ENCODE measurements around the gene OTOF.

Gene OTOF

GRCh38 chr2:26477911-26478253, at the start of gene OTOF:
TSS of gene OTOF (minus strand) at chr2:26478124.
- Histone ChIP-seq H3K79me2 (no peaks in the 10 kb centered on the region), H3K9me3 (ENCODE audit: control insufficient read depth, low read length) (no peaks in the 10 kb centered on the region), H3K27ac (no peak within 1 kb of the TSS), H3K36me3 (ENCODE audit: control insufficient read depth, insufficient read depth, low read length) (no peaks in the 10 kb centered on the region), H2AFZ (no peak within 1 kb of the TSS), H3K4me2 (ENCODE audit: low read length) (no peak within 1 kb of the TSS), H3K9ac (no peak within 1 kb of the TSS), H3K4me3 (ENCODE audit: low read depth, low read length) (no peak within 1 kb of the TSS), H3K4me1 (no peaks in the 10 kb centered on the region), H3K27me3 (ENCODE audit: control insufficient read depth, insufficient read depth, low read length) (no peaks in the 10 kb centered on the region)
- no peak for TF ChIP-seq CTCF (IDR thresholded peaks at IDR 0.05)

- TF ChIP-seq CTCF (IDR thresholded peaks at IDR 0.05) = no peak
- no peak overlapping the region for H3K9ac ChIP-seq
- no peaks in the 10 kb centered on the region for H3K27me3 ChIP-seq (ENCODE audit: control insufficient read depth, insufficient read depth, low read length)
- no peak overlapping the region for H2AFZ ChIP-seq
- H3K9me3 ChIP-seq (ENCODE audit: control insufficient read depth, low read length) = no peaks in the 10 kb centered on the region
- H3K4me1 ChIP-seq = no peaks in the 10 kb centered on the region
- H3K27ac ChIP-seq = no peak overlapping the region
- no peaks in the 10 kb centered on the region for H3K36me3 ChIP-seq (ENCODE audit: control insufficient read depth, insufficient read depth, low read length)
- H3K4me2 ChIP-seq (ENCODE audit: low read length) = no peak overlapping the region
- H3K4me3 ChIP-seq (ENCODE audit: low read depth, low read length) = no peak overlapping the region
- H3K79me2 ChIP-seq = no peaks in the 10 kb centered on the region
Observed at GRCh38 chr2:26526589-26526988, 48.7 kb upstream of the OTOF start.

GRCh38 chr2:26526105-26526504, 48.2 kb upstream of the OTOF start:
- Histone ChIP-seq H3K4me2 (ENCODE audit: low read length) (no peak overlapping the region), H3K79me2 (no peaks in the 10 kb centered on the region), H3K4me3 (ENCODE audit: low read depth, low read length) (no peak overlapping the region), H3K4me1 (no peaks in the 10 kb centered on the region), H2AFZ (no peak overlapping the region), H3K27me3 (ENCODE audit: control insufficient read depth, insufficient read depth, low read length) (no peaks in the 10 kb centered on the region), H3K36me3 (ENCODE audit: control insufficient read depth, insufficient read depth, low read length) (no peaks in the 10 kb centered on the region), H3K27ac (no peak overlapping the region), H3K9ac (no peak overlapping the region), H3K9me3 (ENCODE audit: control insufficient read depth, low read length) (no peaks in the 10 kb centered on the region)
- no peak for TF ChIP-seq CTCF (IDR thresholded peaks at IDR 0.05)

GRCh38 chr2:26523750-26524149, 45.8 kb upstream of the OTOF start:
- no peak overlapping the region for H3K27ac ChIP-seq
- H3K27me3 ChIP-seq (ENCODE audit: control insufficient read depth, insufficient read depth, low read length) = no peaks in the 10 kb centered on the region
- no peaks in the 10 kb centered on the region for H3K9me3 ChIP-seq (ENCODE audit: control insufficient read depth, low read length)
- H3K4me3 ChIP-seq (ENCODE audit: low read depth, low read length) = no peak overlapping the region
- no peak overlapping the region for H3K9ac ChIP-seq
- H3K79me2 ChIP-seq = no peaks in the 10 kb centered on the region
- no peak overlapping the region for H3K4me2 ChIP-seq (ENCODE audit: low read length)
- H2AFZ ChIP-seq = no peak overlapping the region
- no peaks in the 10 kb centered on the region for H3K36me3 ChIP-seq (ENCODE audit: control insufficient read depth, insufficient read depth, low read length)
- no peak for TF ChIP-seq CTCF (IDR thresholded peaks at IDR 0.05)
- H3K4me1 ChIP-seq = no peaks in the 10 kb centered on the region

- H2AFZ ChIP-seq = no peak overlapping the region
- no peak overlapping the region for H3K4me3 ChIP-seq (ENCODE audit: low read depth, low read length)
- TF ChIP-seq CTCF (IDR thresholded peaks at IDR 0.05) = no peak
- no peak overlapping the region for H3K9ac ChIP-seq
- no peaks in the 10 kb centered on the region for H3K27me3 ChIP-seq (ENCODE audit: control insufficient read depth, insufficient read depth, low read length)
- no peak overlapping the region for H3K27ac ChIP-seq
- no peaks in the 10 kb centered on the region for H3K4me1 ChIP-seq
- H3K9me3 ChIP-seq (ENCODE audit: control insufficient read depth, low read length) = no peaks in the 10 kb centered on the region
- H3K79me2 ChIP-seq = no peaks in the 10 kb centered on the region
- no peak overlapping the region for H3K4me2 ChIP-seq (ENCODE audit: low read length)
- H3K36me3 ChIP-seq (ENCODE audit: control insufficient read depth, insufficient read depth, low read length) = no peaks in the 10 kb centered on the region
Observed at GRCh38 chr2:26522751-26523171, 44.8 kb upstream of the OTOF start.
